ENCODE data around the gene FBN3.

The FBN3 gene

GRCh38 chr19:8113017-8113416 lies 36.4 kb downstream of the FBN3 start:
- H3K4me3 ChIP-seq (ENCODE audit: low read depth, low read length): no peak overlapping the region
- CTCF ChIA-PET: interaction anchor here (1.1 kb wide), 1 partner anchor 169 kb away, joined by 3 read pairs; no protein-coding TSS in a partner anchor
- DNase-seq (ENCODE audit: low read depth, low spot score): no peak
- POLR2A ChIA-PET: no interaction called here
- TF ChIP-seq, protein P1, sequence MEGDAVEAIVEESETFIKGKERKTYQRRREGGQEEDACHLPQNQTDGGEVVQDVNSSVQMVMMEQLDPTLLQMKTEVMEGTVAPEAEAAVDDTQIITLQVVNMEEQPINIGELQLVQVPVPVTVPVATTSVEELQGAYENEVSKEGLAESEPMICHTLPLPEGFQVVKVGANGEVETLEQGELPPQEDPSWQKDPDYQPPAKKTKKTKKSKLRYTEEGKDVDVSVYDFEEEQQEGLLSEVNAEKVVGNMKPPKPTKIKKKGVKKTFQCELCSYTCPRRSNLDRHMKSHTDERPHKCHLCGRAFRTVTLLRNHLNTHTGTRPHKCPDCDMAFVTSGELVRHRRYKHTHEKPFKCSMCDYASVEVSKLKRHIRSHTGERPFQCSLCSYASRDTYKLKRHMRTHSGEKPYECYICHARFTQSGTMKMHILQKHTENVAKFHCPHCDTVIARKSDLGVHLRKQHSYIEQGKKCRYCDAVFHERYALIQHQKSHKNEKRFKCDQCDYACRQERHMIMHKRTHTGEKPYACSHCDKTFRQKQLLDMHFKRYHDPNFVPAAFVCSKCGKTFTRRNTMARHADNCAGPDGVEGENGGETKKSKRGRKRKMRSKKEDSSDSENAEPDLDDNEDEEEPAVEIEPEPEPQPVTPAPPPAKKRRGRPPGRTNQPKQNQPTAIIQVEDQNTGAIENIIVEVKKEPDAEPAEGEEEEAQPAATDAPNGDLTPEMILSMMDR (IDR thresholded peaks at IDR 0.05; ENCODE audit: insufficient read depth, low read length, missing control alignments): no peak

DNA sequence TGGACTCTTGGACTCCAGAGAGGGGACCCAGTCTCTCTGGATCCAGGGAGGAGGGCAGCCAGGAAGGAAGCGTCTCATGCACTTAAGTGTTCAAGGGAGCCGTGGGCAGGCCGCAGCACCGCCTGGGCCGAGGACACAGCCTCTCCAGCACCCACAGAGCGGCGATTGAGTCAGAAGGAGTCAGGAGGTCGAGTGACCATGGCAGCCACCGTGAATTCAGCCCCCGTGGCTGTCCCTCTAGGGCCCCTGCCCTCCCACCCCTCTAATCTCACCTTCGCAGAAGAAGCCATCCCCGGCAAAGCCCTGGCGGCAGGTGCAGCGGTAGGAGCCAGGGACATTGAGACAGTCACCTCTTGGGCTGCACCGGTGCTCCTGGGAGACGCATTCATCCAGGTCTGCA lies 38.0 kb downstream of the FBN3 start:
- TF ChIP-seq, protein P1 (IDR thresholded peaks at IDR 0.05; ENCODE audit: insufficient read depth, low read length, missing control alignments): no peak
- POLR2A ChIA-PET: no interaction called here
- H3K4me3 ChIP-seq (ENCODE audit: low read depth, low read length): no peak overlapping the region
- CTCF ChIA-PET: no interaction called here
- no peak for DNase-seq (ENCODE audit: low read depth, low spot score)

DNA sequence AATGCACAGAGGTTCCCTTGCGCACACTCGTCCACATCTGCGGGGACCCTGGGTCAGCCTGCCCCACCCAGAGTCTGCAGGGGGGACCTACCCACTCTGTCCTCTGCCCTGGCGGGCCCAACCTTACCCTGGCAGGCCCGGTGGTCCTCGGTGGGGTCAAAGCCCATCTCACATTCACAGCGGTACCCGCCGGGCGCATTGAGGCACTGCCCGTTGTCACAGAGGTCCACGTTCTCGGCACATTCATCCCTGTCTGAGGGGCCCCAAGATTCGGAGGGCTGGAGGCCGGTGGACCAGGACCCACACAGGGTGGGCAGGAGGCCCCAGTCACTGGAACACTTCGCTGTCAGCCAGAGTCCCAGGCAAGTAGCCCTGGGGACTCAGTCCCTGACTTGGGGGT lies 38.5 kb downstream of the FBN3 start:
- DNase-seq (ENCODE audit: low read depth, low spot score): no peak
- H3K4me3 ChIP-seq (ENCODE audit: low read depth, low read length): no peak overlapping the region
- TF ChIP-seq, protein P1 (IDR thresholded peaks at IDR 0.05; ENCODE audit: insufficient read depth, low read length, missing control alignments): no peak
- ChIA-PET POLR2A (no interaction called here), CTCF (no interaction called here)

- ChIA-PET CTCF (no interaction called here), POLR2A (no interaction called here)
- DNase-seq (ENCODE audit: low read depth, low spot score): no peak
- TF ChIP-seq, protein P1 (IDR thresholded peaks at IDR 0.05; ENCODE audit: insufficient read depth, low read length, missing control alignments): no peak
- H3K4me3 ChIP-seq (ENCODE audit: low read depth, low read length): no peak overlapping the region
Measured at GRCh38 chr19:8109890-8110662, 39.3 kb downstream of the FBN3 start.

DNA sequence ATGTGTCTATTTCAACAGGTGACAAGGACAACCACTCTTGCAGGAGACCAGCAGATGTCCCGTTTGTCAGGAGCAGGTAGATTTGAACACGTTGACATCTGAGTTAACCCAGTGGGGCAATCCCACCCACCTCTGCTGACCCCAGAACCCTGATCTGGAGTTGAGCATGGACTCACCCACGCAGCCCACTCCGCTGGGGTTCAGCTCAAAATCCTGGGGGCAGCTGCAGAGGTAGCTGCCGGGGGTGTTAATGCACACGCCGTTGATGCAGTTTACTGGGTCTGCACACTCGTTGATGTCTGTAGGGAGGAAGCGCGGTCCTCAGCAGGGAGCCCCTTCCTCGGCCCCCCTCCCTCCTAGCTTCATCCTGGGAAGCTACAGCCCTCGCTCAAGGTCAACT lies 39.9 kb downstream of the FBN3 start:
- CTCF ChIA-PET: no interaction called here

More for the DNA sequence above, 39.9 kb downstream of the FBN3 start:
- POLR2A ChIA-PET: no interaction called here
- no peak for DNase-seq (ENCODE audit: low read depth, low spot score)
- H3K4me3 ChIP-seq (ENCODE audit: low read depth, low read length): no peak overlapping the region
- TF ChIP-seq, protein P1 (IDR thresholded peaks at IDR 0.05; ENCODE audit: insufficient read depth, low read length, missing control alignments): no peak
